ENCODE data around the gene GNPDA1. TPM values are rescaled to one million over a fixed set of nuclear protein-coding genes. Genes with fewer than 3 reads are reported as not detected.

The GNPDA1 gene
- total RNA-seq, 1 experiment from 2014 or later: 99.9 TPM

DNA sequence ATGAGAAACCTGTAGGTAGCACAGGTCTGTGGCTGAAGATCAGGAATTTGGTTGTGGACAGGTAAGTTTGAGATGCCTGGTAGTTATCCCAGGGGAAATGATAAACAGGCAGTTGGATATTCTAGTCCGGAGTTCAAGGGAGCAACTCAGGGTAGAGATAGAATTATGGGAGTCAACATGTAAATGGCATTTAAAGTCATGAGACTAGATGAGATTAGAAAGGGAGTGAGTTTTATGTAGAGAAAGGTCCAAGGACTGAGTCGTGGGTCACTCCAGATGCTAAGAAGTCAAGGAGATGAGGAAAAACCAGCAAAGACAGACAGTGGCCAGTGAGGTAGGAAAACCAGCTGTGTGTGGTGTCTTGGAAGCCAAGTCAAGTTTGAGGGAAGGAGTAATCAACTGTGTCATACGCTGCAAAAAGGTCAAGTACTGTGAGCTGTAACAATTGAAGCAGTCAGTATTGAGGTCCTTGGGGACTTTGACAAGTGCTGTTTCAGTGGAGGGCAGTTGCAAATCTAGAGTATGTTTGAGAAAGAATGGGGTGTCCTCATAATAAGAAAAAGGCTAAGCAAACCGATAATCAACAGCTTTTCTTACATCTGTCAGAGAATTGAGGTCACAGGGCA, 18.2 kb downstream of the GNPDA1 start:
- ChIA-PET POLR2A (no interaction called here), CTCF (interaction anchor here (0.7 to 0.9 kb wide), 2 partner anchors 26 to 76 kb away, joined by 3 to 4 read pairs; partner anchors contain the start of gene RNF14)
- no TSS peak for BruUV-seq (replicated peaks)
- ATAC-seq: no peak
- Histone ChIP-seq H3K36me3 (ENCODE audit: control insufficient read depth, insufficient read depth, low read length) (peaks cover 12% of the 10 kb centered on the region), H3K4me3 (ENCODE audit: low read depth in 2 of 2, low read length in 2 of 2) (no peak overlapping the region), H3K27me3 (ENCODE audit: control insufficient read depth, insufficient read depth, low read length) (no peaks in the 10 kb centered on the region), H3K9me3 (ENCODE audit: control insufficient read depth, insufficient read depth, low read depth, low read length) (no peaks in the 10 kb centered on the region), H3K4me1 (ENCODE audit: control insufficient read depth, insufficient read depth, low read length) (no peaks in the 10 kb centered on the region), H3K27ac (ENCODE audit: low read length) (no peak overlapping the region)
- TF ChIP-seq SIN3A (IDR thresholded peaks at IDR 0.05; ENCODE audit: borderline replicate concordance, insufficient read depth, low read depth, low read length) (no peak), POLR2AphosphoS5 (IDR thresholded peaks at IDR 0.05; ENCODE audit: low read depth, low read length) (no peak), TCF7L2 (IDR thresholded peaks at IDR 0.05; ENCODE audit: low read depth, low read length) (no peak)
- TF ChIP-seq, protein P1, sequence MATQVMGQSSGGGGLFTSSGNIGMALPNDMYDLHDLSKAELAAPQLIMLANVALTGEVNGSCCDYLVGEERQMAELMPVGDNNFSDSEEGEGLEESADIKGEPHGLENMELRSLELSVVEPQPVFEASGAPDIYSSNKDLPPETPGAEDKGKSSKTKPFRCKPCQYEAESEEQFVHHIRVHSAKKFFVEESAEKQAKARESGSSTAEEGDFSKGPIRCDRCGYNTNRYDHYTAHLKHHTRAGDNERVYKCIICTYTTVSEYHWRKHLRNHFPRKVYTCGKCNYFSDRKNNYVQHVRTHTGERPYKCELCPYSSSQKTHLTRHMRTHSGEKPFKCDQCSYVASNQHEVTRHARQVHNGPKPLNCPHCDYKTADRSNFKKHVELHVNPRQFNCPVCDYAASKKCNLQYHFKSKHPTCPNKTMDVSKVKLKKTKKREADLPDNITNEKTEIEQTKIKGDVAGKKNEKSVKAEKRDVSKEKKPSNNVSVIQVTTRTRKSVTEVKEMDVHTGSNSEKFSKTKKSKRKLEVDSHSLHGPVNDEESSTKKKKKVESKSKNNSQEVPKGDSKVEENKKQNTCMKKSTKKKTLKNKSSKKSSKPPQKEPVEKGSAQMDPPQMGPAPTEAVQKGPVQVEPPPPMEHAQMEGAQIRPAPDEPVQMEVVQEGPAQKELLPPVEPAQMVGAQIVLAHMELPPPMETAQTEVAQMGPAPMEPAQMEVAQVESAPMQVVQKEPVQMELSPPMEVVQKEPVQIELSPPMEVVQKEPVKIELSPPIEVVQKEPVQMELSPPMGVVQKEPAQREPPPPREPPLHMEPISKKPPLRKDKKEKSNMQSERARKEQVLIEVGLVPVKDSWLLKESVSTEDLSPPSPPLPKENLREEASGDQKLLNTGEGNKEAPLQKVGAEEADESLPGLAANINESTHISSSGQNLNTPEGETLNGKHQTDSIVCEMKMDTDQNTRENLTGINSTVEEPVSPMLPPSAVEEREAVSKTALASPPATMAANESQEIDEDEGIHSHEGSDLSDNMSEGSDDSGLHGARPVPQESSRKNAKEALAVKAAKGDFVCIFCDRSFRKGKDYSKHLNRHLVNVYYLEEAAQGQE (IDR thresholded peaks at IDR 0.05; ENCODE audit: insufficient read depth in 1 of 2, low read depth in 2 of 2, low read length in 1 of 2): no peak
- TF ChIP-seq, protein P2, sequence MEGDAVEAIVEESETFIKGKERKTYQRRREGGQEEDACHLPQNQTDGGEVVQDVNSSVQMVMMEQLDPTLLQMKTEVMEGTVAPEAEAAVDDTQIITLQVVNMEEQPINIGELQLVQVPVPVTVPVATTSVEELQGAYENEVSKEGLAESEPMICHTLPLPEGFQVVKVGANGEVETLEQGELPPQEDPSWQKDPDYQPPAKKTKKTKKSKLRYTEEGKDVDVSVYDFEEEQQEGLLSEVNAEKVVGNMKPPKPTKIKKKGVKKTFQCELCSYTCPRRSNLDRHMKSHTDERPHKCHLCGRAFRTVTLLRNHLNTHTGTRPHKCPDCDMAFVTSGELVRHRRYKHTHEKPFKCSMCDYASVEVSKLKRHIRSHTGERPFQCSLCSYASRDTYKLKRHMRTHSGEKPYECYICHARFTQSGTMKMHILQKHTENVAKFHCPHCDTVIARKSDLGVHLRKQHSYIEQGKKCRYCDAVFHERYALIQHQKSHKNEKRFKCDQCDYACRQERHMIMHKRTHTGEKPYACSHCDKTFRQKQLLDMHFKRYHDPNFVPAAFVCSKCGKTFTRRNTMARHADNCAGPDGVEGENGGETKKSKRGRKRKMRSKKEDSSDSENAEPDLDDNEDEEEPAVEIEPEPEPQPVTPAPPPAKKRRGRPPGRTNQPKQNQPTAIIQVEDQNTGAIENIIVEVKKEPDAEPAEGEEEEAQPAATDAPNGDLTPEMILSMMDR (IDR thresholded peaks at IDR 0.05): no peak
- intact Hi-C loops (cut with micrococcal nuclease; ENCODE audit: unreplicated experiment) (loop anchor here (5.0 kb wide), 1 partner anchor 148 kb away; no protein-coding TSS in a partner anchor), in situ Hi-C loops (cut with HindIII; ENCODE audit: low pct_unique_long_range_greater_than_20kb, low sequenced_read_pairs) (no loop called here)
- DNase-seq (ENCODE audit: low read depth, low spot score): no peak

DNA sequence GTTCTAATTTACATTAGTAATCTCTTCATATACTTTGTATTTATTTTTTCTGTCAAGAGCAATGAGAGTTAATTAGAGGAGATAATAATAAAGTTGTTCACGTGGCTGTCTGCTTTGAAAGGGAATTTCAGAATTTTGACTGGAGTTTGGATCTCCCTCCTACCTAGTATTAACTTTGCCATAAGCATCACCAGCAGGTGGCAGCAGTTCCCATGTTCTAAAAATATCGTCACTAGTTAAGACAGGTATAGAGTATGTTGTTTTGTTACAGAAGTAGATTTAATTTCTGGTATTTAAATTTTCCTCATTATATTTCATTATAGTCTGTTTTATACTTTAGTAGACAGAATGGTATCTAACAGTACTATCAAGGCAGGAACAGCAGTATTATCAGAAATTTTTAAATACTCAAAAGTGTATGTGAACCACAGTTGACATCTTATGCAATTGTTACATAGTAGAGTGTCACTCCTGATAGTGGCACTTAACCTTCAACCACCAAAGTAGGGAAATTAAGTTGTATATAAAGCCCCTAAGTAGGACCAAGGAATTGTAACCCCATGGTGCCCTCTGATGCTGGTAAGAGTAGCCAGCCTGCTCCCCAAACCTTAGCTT, 20.4 kb downstream of the GNPDA1 start:
- Histone ChIP-seq H3K36me3 (ENCODE audit: control insufficient read depth, insufficient read depth, low read length) (peaks cover 22% of the 10 kb centered on the region), H3K9me3 (ENCODE audit: control insufficient read depth, insufficient read depth, low read depth, low read length) (no peaks in the 10 kb centered on the region), H3K27me3 (ENCODE audit: control insufficient read depth, insufficient read depth, low read length) (no peaks in the 10 kb centered on the region), H3K4me3 (ENCODE audit: low read depth in 2 of 2, low read length in 2 of 2) (no peak overlapping the region), H3K27ac (ENCODE audit: low read length) (no peak overlapping the region), H3K4me1 (ENCODE audit: control insufficient read depth, insufficient read depth, low read length) (no peaks in the 10 kb centered on the region)
- ChIA-PET POLR2A (no interaction called here), CTCF (interaction anchor here (0.8 to 1.2 kb wide), 2 partner anchors 151 to 153 kb away, joined by 3 read pairs; no protein-coding TSS in a partner anchor)
- in situ Hi-C loops (cut with HindIII; ENCODE audit: low pct_unique_long_range_greater_than_20kb, low sequenced_read_pairs) (no loop called here), intact Hi-C loops (cut with micrococcal nuclease; ENCODE audit: unreplicated experiment) (loop anchor here (5.0 kb wide), 1 partner anchor 150 kb away; no protein-coding TSS in a partner anchor)
- TF ChIP-seq POLR2AphosphoS5 (IDR thresholded peaks at IDR 0.05; ENCODE audit: low read depth, low read length) (no peak), SIN3A (IDR thresholded peaks at IDR 0.05; ENCODE audit: borderline replicate concordance, insufficient read depth, low read depth, low read length) (no peak)
- TF ChIP-seq, protein P1 (IDR thresholded peaks at IDR 0.05; ENCODE audit: insufficient read depth in 1 of 2, low read depth in 2 of 2, low read length in 1 of 2): no peak
- TF ChIP-seq, protein P2 (IDR thresholded peaks at IDR 0.05): peak; percentile 77; the same call in 1 of the 2 replicates
- ATAC-seq (peak; percentile 92), DNase-seq (ENCODE audit: low read depth, low spot score) (no peak)
- TSS peak; percentile 3 for BruUV-seq (replicated peaks)

All from Panc1 (cell line).